D721Med (cell line): ENCODE results near the gene MSMO1.

Experiments used
- DNase-seq: peaks from one replicate; pipeline ENCODE4 v3.0.0; 2011; ENCODE audit warnings: low spot score; ENCODE audit not compliant: insufficient read length
- FAIRE-seq: peaks from 2 replicates; lab custom pipeline; 2011; peaks lifted over from hg19 to GRCh38; lab: Jason Lieb, UNC
- CTCF ChIP-seq: IDR thresholded peaks from 2 replicates; pipeline ENCODE4 v1.5.1; 2012; ENCODE audit warnings: mild to moderate bottlenecking, control low read depth; ENCODE audit not compliant: insufficient read depth; ENCODE audit errors: missing control alignments

Gene MSMO1

GRCh38 chr4:165345666-165346417, 18.4 kb downstream of the MSMO1 start:
- no peak for TF ChIP-seq CTCF

GRCh38 chr4:165347647-165348569, 20.4 kb downstream of the MSMO1 start:
- FAIRE-seq, result no peak
- TF ChIP-seq CTCF, result no peak
- no peak for DNase-seq

More at GRCh38 chr4:165345666-165346417, 18.4 kb downstream of the MSMO1 start:
- DNase-seq (no peak), FAIRE-seq (no peak)

DNA sequence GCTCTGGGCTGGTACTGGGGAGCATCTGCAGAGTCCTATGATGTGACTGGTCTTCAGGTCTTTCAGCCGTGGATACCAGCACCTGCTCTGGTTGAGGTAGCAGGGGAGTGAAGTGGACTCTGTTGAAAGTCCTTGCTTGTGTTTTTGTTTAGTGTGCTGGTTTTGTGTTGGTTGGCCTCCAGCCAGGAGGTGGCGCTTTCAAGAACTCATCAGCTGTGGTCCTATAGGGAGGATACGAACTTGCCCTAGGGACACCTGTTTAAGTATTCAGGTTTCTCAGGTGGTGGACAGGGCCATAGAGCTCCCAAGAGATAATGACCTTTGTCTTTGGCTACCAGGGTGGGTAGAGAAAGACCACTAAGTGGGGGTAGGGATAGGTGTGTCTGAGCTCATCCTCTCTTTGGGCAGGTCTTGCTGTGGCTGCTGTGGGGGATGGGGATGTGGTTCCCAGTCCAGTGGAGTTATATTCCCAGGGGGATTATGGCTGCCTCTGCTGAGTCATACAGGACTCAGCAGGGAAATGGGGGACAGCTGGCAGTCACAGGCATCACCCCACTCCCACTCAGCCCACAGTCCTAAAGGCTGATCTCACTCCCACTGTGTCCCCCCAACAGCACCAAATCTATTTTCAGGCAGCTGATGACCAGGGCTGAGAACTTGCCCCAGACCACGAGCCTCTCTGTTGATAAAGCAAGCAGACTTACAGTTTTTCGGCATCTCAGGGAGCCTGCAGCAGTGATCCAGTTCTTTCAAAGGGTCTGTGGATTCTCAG, 24.1 kb downstream of the MSMO1 start:
- DNase-seq (no peak), FAIRE-seq (no peak)
- no peak for TF ChIP-seq CTCF

- DNase-seq (no peak), FAIRE-seq (peak; percentile 16)
- peak; percentile 67 for TF ChIP-seq CTCF
Observed at GRCh38 chr4:165355900-165356300, 28.4 kb downstream of the MSMO1 start.

DNA sequence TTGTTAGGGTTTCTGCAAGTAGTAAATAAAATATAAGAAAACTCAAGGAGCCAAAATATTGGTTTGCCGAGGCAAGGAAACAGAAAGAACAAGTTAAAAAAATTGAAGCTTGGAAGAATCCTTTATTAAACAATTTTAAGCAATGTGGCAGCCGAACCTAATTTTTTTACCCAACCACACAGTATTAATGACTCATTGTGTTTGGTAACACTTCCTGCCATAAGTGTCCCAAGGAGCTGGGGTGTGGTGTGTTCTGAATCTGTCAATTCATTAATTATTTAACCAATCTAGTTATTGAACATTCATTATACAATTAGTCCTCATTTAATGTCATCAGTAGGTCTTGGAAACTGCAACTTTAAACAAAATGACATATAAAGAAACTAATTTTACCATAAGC, 32.0 kb downstream of the MSMO1 start:
- DNase-seq, result no peak
- no peak for FAIRE-seq
- no peak for TF ChIP-seq CTCF

- FAIRE-seq, result peak; percentile 32
- no peak for DNase-seq
- no peak for TF ChIP-seq CTCF
Observed at GRCh38 chr4:165360041-165360695, 32.7 kb downstream of the MSMO1 start.
